Activated CD8-positive, alpha-beta memory T cell treated with anti-CD3 and anti-CD28 coated beads for 36 hours (primary cell): ENCODE data around the gene OCA2. TPM values are rescaled to one million over a fixed set of nuclear protein-coding genes. Genes with fewer than 3 reads are reported as not detected.
"Not testable (repeated sequence)": the region's sequence is repeated elsewhere in the genome, so short reads cannot be mapped to it uniquely, and the experiment has no call there.

Experiments
- CTCF ChIA-PET: fragments of 350-600 bp; sonication (Branson Sonifier 250); formaldehyde crosslinking; loops from one replicate; lab custom pipeline; 2021; ENCODE audit warnings: antibody characterized with exemption; lab: Charles Lee
- POLR2A ChIA-PET: fragments of 350-600 bp; sonication (Branson Sonifier 250); formaldehyde crosslinking; loops from one replicate; lab custom pipeline; 2021; ENCODE audit warnings: antibody characterized with exemption; lab: Charles Lee
- total RNA-seq, 2 experiments: library from RNA; stranded (reverse); gene quantifications; one replicate each; pipeline ENCODE4 v1.2.3, GENCODE V29; 2021

OCA2 gene
- total RNA-seq, 2 experiments from 2014 or later, result not detected

DNA sequence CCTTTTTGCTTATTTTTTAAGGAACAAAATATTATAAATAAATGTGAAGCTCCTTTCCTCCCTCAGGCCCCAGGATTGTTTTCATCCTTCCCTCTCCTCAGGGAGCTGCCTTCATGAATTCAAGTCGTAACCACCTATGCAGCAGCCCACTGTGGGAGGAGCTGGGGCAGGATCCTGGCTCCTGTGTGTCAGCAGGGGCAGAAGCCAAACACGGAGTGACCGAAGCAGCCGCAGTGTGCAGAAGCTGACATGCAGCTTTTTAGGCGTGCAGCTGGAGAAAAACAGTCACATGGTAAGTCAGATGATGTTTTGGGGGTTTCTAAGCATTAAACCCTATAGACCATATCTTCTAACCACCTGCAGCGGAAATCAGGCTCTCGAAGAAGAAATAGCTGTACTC lies 231.3 kb downstream of the OCA2 start:
- POLR2A ChIA-PET, result no interaction called here
- CTCF ChIA-PET, result interaction anchor here (0.5 kb wide), 1 partner anchor 602 kb away, joined by 3 read pairs; no protein-coding TSS in a partner anchor

DNA sequence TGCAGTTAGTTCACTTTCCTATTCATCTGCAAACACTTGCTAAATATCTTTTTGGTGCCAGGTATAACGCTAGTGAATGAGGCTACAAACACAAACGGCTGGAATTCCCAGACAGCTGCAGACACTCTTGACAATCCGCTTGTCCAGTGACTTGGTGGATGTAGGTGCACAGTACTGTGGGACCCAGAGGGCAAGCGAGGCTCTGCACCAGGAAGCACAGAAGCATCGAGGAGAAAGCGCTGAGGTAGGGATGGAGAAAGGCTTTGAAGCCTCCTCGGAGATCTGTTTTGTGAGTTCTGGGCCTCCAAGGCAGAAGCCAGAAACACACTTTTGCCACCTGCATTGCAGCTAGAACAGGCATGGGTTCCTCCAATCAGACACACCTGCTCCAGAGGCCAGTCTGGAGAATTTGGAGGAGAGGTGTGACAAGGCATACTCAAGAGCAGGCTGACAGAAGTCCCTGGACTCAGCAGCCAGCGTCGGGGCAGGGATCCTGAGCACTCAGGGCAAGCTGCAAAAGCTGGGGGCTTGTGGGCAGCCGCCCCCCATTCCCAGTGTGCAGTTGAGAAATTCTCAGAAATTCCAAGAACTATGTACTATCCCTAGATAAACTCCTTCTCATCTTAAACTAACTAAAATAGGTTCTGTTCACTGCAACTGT lies 232.5 kb downstream of the OCA2 start:
- ChIA-PET POLR2A (no interaction called here), CTCF (no interaction called here)

DNA sequence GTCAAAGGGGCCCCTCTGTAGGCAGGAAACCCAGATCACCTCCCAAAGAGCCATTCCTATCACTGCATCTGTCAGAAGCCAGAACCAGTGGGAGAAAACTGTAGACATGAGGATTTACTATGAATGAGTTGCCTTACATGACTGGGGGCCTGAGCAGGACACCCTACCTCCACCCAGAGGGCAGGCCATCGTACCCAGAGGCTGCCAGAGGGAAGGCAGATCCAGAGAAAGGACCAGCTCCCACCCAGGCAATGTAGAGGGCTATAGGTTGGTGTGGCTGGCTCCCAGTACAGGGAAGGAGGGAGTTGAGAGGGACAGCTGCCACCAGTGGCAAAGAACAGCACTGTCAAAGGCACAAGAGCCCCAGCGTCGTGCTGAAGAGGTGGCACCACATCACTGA lies 233.2 kb downstream of the OCA2 start:
- ChIA-PET CTCF (no interaction called here), POLR2A (no interaction called here)

DNA sequence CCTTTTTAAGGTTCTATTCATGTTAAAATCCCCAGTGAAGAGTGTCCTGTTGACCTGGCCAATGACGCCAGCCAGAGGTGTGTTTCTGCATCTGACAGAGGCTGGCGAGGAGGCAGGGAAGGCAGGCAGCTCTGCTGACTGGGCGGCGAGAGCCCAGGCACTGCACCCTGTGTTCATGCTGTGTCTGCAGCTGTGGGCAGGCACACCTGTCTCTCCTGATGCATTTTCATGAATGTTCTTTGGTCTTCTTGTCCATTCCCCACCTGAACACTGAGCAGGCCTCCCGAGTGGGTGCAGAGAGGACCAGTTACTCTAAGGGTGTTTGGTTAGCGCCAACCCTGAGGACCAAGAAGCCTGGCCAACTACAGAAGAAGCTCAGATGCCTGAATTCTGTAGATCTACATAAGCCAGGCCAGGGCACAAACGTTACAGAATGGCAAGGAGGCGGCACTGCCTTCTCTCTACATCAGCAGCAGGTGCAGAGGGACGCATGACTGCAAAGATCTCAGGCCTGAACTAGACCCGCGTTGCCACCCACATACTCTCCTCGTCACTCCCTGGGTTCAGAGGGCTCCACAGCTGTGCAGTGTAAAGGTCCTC lies 233.7 kb downstream of the OCA2 start:
- ChIA-PET CTCF (no interaction called here), POLR2A (no interaction called here)

DNA sequence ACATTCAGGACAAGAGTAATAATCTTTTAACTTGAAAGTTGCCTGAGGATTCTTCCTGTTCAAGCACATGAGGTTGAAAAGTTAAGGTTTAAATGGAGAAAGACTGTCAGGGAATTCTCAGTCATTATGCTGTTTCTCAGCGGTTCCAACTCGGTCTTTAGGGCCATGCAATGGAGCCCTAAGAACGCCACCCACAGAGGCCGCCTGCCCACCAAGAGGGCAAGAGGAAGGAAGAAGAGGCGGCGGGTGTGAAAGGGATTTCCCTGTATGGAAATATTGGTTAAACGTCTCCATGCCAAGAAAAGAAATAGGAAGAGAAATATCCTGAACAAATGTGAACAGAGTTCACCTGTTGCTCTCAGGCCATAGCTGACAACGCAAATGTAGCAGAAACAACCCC lies 234.4 kb downstream of the OCA2 start:
- CTCF ChIA-PET, result no interaction called here
- POLR2A ChIA-PET, result no interaction called here

DNA sequence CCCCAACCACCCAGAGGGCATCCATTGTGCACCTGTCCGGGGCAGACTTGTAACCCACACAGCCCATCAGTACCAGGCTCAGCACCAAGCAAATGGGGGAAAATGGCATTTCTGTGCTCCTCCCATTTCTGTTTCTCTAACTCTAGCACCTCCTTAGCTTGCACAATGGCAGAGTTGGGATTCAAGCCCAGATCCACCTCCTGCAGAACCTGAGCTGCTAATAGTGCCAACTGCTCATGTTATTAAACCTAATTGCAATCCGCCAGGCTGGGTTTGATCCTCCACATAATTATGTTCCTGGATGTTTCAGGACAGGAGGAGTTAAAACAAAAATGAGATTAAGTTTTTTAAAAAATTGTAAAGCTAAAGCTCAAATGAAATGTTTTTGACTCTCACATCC lies 235.0 kb downstream of the OCA2 start:
- CTCF ChIA-PET, result no interaction called here
- POLR2A ChIA-PET, result no interaction called here

DNA sequence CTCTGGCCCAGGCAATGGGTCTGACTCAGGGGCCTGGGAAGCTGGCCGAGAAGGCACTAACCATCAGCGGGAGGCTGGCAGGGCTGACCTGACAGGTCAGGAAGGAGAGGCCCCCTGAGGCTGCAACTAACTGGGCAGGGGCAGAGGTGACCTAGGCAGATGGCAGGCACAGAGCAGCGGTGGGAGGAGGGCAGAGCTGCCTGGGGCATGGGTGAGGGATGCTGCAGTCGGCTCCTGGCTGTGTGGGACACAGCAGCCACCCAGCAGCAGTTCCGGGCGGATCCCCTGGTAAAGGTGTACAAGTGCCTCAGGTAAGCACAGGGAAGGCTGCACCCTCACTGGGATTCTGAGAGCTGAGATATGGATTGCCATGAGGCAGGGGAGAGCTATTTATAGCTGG lies 236.1 kb downstream of the OCA2 start:
- CTCF ChIA-PET, result no interaction called here
- POLR2A ChIA-PET, result no interaction called here

DNA sequence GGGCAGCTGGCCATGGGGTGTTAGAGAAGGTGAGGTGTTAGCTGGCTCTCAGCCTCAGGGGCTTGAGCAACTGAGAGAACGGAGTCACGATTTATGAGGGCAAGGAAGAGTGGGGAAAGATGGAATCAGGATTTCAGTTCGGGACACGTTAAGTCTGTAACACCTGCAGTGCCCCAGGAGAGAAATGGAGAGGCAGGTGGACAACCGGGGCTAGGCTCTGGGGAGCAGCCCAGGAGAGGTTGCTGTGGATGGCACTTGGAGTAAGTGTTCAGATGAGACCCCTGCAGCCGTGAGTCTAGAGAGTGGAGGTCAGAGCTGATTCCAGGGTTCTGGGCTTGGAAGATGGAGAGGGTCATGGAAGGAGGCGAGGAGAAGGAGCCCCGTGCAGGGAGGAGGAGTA lies 237.9 kb downstream of the OCA2 start:
- POLR2A ChIA-PET, result no interaction called here
- CTCF ChIA-PET, result no interaction called here

DNA sequence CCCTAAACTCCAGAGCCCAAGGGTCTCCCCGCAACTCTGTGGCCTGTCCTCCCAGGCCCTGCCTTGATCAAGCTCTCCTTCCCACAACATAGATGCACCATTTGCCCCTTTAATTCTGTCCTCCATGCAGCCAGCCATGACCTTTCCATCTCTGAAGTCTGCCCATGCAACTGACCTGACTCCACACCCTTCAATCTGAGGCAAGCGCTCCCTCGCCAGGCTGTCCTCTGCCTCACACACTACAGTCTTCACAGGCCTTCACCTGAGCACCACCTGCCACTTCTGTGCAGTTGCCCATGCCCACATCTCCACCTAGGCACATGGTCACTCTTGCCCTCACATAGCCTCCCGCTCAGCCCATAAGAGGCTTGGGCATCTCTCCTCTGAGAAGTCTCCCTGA lies 244.0 kb downstream of the OCA2 start:
- ChIA-PET CTCF (no interaction called here), POLR2A (no interaction called here)

DNA sequence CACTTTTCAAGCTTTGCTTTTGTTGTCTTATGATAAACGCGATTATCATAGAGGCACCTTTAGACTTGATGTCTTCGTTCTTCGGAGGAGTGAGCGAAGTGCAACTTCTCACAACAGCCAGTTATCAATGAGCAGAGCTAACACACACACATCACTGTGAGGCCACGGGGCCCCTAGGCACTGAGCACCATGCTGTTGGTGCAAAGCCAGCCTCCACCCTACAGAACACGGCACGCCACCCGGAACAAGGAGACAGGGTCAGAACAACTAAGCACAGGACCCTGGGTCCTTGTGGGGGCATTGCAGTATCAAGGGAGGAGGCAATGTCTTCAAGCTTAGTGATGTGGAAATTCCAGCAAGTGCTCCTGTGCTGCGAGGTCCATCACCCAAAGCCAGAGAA lies 244.5 kb downstream of the OCA2 start:
- POLR2A ChIA-PET, result no interaction called here
- CTCF ChIA-PET, result no interaction called here

DNA sequence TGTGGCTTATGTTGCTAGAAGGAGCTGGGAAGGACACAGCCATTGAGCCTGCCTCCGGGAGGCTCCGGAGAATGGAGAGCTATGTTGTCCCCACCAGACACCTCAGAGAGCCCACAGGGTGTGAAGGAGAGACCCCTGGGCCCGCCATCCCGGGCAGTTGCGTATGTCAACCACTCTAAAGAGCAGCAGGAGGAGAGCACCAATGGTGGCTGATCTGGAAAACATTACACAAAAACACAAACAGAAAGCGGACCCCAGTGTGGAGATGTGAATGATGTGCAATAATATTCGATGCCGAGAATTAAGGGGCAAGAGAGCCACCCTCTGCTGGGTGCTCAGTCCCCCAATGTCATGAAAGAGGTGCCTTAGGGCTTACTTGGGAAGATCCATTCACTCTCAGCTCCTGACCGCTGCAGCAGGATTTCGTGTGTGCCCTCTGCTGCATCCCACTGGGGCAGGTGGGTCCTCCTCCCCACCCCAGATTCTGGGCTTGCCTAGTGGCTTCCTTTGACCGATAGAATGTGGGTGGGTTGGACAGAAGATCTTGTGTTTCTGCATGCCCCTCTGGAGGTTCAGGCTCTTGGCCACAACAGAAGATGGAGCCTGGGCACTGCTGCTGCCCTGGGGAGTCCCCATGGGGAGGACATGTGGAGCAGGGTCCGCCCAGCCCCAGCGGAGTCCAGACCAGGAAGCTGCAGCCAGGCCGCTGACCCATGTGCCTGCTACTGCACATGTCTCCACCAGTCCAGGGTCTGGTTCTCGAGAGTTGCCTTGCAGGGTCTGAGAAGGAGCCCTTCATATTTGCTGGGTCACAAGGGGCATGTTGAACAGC lies 245.3 kb downstream of the OCA2 start:
- POLR2A ChIA-PET, result no interaction called here
- CTCF ChIA-PET, result no interaction called here

DNA sequence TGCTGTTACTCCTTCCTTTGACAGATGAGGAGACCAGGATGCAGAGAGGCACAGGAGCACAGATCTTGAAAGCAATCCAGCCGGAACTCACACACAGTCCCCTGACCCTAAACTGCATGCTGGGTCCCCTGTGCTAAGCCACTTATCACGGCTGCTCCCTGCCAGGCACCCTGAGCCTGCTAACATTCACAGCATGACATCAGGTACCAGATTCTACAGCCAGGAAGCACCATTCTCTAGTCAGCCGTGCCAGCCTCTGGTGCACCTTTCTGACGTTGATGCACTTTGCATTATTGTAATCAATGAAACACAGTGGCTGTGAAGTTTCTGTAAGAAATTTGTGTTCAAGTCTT lies 247.3 kb downstream of the OCA2 start:
- ChIA-PET POLR2A (no interaction called here), CTCF (no interaction called here)

DNA sequence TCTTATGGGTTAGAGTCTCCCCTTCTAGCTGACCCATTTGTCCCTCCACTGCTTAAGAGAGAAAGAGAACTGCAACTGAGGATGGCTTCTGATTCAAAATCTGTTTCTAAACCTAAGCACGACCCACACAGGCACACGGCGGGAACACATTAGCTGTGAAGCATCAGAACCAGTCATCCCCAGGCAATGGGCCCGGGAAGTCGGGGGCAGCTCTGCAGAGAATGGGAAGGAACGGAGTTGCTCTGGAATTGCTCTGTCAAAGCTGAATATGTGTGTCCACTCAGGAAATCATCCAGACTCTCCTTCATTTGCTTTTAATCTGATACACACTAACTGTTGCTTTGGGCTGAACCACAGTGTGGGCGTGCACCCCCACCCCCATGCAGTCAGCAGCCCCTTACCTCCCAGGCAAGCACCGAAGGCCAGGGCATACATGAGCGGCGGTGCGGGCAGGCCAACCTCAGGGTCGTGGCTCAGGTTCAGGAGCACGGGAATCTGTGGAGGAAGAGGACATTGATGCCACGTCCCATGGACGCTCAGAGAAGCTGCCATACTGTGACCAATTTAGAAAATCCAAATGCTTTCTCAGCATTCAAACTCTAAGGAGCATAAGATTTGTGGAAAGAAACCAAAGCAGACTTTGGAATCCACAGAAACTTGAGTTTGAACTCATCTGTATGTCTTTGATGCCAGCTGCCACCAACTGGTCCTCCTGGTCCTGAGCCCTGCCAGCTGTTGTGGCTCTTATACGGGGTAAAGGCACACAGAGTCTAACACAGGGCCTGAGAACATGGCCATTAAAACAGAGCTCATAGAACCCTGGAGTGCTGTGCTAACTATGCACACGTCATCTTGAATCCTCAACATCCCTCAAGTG lies 247.9 kb downstream of the OCA2 start:
- POLR2A ChIA-PET, result no interaction called here
- CTCF ChIA-PET, result no interaction called here

DNA sequence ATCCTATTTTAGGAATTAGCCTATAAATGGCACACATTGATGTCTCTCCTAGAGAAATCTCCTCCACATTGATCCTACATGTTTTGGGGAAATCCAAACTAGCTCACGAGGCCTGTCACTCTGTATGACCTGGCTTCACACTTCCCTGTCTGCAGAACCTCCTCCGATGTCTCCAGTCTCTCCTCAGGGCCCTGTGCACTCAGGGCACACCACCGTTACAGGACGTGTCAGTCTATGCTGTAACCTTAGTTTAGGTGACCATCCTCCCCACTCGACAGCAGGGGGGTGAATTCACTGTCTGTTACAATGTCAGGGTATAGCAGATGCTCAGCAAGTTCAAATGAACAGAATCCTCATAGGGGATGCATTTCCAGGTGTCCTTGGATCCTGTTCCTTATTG lies 249.1 kb downstream of the OCA2 start:
- CTCF ChIA-PET, result no interaction called here
- POLR2A ChIA-PET, result no interaction called here

DNA sequence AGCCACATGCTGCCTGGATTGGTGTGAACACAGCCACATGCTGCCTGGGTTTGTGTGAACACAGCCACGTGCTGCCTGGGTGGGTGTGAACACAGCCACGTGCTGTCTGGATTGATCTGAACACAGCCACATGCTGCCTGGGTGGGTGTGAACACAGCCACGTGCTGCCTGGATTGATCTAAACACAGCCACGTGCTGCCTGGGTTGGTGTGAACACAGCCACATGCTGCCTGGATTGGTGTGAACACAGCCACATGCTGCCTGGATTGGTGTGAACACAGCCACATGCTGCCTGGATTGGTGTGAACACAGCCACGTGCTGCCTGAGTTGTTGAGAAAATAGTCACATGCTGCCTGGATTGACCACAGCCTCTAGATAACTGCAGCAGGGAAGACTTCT lies 250.2 kb downstream of the OCA2 start:
- POLR2A ChIA-PET, CTCF ChIA-PET: not testable (repeated sequence)

DNA sequence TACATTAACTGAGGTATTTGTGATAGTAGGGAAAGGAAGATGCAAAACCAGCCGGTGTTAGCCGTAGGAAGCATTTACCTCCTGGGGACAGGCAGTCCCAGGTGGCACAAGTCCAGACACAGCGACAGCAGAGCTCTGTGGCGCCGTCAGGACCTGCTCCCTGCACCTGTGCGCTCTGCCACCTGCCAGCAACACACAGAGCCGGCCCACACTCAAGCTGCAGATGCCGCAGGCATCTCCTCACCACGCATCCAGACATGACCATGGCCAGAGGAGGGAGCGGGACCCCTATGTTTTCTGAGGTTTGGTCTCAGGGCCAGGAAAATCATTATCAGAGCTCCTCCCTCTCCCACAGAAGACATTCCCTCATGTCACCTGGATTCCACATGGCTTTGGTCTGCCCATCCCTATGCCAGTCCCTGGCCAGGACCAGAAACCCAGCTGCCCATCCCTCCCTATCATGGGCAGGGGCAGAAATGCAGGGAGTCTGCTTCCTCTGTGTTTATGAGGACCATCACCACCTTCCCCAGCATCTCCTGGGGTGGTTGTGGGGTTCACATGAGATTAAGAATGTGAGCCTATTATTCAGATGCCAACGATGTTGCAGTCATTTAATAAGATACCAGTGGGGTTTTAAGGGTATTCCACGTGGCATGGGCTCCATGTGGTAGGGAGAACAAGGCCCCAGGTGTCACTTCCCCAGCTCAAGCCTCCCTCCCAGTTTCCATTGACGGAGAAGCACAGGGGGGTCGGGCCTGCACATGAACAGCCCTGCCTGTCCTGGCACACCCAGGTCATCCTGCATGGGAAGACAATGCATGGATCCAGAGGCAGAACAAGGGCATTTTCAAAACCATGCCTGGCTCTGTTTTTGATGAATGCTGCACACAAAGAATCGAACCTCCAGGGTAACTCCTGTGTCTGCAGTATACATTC lies 251.1 kb downstream of the OCA2 start:
- POLR2A ChIA-PET, result no interaction called here
- CTCF ChIA-PET, result no interaction called here

DNA sequence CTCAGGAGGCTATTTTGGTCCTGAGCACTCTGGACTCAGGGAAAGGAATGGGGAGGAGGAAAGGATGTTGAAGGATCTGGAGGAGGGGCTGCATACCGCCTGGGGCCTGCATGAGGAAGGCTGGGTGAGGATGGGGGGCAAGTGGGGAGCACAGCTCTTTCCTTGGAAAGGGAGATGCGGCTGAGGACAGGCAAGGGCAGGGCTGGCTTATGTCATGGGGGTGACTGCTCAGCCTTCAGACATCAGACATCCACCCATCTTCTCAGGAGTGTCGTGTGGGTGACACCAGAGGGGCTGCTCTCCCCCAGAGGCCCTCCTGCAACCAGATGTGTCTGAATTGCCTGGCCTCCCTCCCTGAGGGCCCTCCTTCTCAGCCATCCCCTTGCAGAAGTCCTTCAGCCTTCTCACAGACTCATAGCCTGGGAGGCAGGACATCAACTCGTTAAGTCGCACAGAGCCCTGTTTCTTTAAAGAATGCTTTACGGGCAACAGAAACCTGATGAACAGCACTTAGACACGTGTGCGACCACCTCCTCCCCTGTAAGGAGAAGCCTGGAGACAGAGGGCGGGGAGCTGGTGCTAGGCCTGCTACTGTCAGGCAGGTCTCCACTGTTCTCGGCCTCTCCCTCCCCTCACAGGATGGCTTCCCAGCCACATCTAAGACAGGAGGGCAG lies 252.3 kb downstream of the OCA2 start:
- CTCF ChIA-PET, result no interaction called here

DNA sequence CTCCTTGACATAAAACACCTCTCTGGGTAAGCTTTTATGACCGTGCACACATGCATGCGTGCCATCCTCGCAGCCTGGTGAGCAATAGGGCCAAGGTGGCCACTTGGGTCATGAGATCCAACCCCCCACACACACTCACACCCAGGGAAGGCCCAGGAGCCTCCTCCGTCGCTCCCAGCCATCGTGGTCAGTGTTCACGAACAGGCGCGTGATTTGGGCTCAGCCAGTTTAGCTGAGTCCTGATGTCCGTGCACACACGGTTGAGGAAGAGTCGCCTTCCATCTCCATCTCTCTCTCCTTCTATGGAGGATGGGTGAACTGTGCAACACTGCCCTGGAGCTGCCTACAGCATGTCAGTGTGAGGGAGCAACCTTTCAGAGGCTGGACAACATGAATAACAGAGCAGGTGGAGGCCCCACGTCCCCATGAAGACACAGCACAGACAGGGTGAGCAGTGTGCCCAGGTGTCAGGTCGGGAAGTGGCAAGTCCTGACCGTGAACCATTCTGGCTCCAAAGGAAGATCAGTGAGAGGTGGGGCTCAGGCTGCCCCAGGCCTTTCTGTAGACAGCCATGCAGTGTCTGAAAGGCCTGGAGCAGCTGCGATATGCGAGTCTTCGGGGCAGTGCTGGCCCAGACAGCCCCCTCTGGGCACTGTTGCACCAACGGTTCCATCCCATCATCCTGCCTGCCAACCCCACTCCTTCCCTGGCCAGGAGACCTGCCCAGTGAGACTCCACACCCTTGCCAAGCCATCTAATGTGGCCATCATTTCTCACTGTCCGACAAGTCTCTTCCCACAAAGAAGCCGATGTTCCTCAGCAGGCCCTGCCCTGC lies 253.4 kb downstream of the OCA2 start:
- ChIA-PET CTCF (no interaction called here), POLR2A (no interaction called here)

More for the DNA sequence above, 252.3 kb downstream of the OCA2 start:
- POLR2A ChIA-PET, result no interaction called here
